Measurements from ENCODE around the gene MYEOV. TPM values are rescaled to one million over a fixed set of nuclear protein-coding genes. Genes with fewer than 3 reads are reported as not detected.

The MYEOV gene
- total RNA-seq (2021), result 182 and 232 TPM in 2 replicates
- Bru-seq, nascent RNA, result percentile 96 among the genes with signal in this experiment
- percentile 99 among the genes with signal in this experiment for BruChase-seq, experiment 1, labeled RNA remaining after a 2-hour chase
- BruChase-seq, experiment 2, labeled RNA remaining after a 6-hour chase, result percentile 97 among the genes with signal in this experiment
- long read RNA-seq, transcript MYEOV-211 (2 exons, 599 nt), result major isoform, 14 of 116 reads
- long read RNA-seq, transcript MYEOV-202 (3 exons, 1,996 nt), result minor isoform, 12 of 116 reads
- long read RNA-seq, transcript MYEOV-201 (3 exons, 2,287 nt), result minor isoform, 5 of 116 reads
- long read RNA-seq, transcript MYEOV-205 (2 exons, 2,468 nt), result minor isoform, 11 of 116 reads
- long read RNA-seq, partial matches to known transcripts, result 25 of 116 reads
- long read RNA-seq, other reads (novel, unspliced or antisense), result 44 of 116 reads

DNA sequence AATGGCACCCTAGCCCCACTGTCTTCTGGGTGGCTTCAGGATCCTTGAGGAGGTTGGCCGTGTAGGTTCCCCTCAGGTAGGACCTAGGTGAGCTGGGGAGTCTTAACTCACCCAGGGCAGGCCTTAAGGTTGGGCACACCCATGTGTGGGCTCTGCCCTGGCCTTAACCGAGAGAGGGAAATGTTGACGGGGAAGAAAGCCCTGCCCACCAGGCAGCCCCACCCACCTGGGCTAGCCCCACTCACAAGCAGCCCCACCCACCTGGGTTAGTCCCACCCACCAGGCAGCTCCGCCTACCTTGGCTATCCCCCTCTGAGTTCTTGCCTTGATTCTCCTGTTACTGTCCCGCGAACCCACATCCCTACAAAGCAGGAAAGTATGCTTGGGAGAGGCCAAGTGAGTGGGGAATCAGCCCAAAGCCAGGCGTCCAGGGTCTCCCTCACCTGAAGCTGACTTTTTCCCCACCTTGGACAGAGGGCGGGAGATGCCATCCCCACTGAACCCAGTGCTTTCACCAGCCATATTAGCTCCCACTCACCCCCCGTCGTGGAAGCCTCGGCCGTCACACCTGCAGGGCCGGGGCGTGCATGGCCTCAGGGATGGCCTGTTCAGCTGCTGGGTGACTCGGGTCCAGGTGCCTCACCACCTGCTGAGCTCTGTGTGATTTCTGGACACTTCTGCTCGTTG, at the start of gene MYEOV:
MYEOV (plus strand) TSS at position 337 of the 687 bp plus-strand sequence. CDS start 1,200 bp downstream, outside the sequence.
- no peak for TF ChIP-seq EZH2 (IDR thresholded peaks at IDR 0.05; ENCODE audit: low read depth)
- TF ChIP-seq, protein P1, sequence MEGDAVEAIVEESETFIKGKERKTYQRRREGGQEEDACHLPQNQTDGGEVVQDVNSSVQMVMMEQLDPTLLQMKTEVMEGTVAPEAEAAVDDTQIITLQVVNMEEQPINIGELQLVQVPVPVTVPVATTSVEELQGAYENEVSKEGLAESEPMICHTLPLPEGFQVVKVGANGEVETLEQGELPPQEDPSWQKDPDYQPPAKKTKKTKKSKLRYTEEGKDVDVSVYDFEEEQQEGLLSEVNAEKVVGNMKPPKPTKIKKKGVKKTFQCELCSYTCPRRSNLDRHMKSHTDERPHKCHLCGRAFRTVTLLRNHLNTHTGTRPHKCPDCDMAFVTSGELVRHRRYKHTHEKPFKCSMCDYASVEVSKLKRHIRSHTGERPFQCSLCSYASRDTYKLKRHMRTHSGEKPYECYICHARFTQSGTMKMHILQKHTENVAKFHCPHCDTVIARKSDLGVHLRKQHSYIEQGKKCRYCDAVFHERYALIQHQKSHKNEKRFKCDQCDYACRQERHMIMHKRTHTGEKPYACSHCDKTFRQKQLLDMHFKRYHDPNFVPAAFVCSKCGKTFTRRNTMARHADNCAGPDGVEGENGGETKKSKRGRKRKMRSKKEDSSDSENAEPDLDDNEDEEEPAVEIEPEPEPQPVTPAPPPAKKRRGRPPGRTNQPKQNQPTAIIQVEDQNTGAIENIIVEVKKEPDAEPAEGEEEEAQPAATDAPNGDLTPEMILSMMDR (conservative IDR thresholded peaks at IDR 0.05), result no peak
- Histone ChIP-seq H3F3A (ENCODE audit: insufficient read depth, low read depth) (peaks cover 71% of the 10 kb centered on the region), H3K79me2 (ENCODE audit: low read depth) (peaks cover 83% of the 10 kb centered on the region), H4K20me1 (ENCODE audit: insufficient read depth) (0 out of 2 replicates have a peak, but pooled peaks cover 7% of the 10 kb centered on the region), H3K36me3 (ENCODE audit: low read depth) (peaks cover 33% of the 10 kb centered on the region), H3K27ac (peak within 1 kb of the TSS; percentile 98), H3K4me3 (peak within 1 kb of the TSS; percentile 97), H2AFZ (no peak within 1 kb of the TSS), H3K4me2 (peak within 1 kb of the TSS; percentile 98), H3K27me3 (ENCODE audit: insufficient read depth, low read depth) (no peaks in the 10 kb centered on the region), H3K9me3 (ENCODE audit: insufficient read depth, low read depth) (no peaks in the 10 kb centered on the region), H3K4me1 (replicated peaks; ENCODE audit: insufficient read depth) (peaks cover 48% of the 10 kb centered on the region), H3K9me2 (ENCODE audit: insufficient read depth) (no peaks in the 10 kb centered on the region)
- CTCF ChIA-PET, result interaction anchor here (0.6 to 1.8 kb wide), 2 partner anchors 162 to 348 kb away, joined by 3 to 11 read pairs; no protein-coding TSS in a partner anchor
- no TSS peak for BruUV-seq (replicated peaks)
- DNase-seq, result peak; percentile 89 to 97
- intact Hi-C loops (cut with micrococcal nuclease; ENCODE audit: unreplicated experiment), result loop anchor here (1.0 to 10.0 kb wide), 4 partner anchors 13 to 381 kb away; partner anchors contain the start of gene LTO1
- POLR2A ChIA-PET (ENCODE audit: unreplicated experiment), result interaction anchor here (0.5 to 1.6 kb wide), 15 partner anchors 10 to 995 kb away, joined by 3 to 16 read pairs (median 5); no protein-coding TSS in a partner anchor

DNA sequence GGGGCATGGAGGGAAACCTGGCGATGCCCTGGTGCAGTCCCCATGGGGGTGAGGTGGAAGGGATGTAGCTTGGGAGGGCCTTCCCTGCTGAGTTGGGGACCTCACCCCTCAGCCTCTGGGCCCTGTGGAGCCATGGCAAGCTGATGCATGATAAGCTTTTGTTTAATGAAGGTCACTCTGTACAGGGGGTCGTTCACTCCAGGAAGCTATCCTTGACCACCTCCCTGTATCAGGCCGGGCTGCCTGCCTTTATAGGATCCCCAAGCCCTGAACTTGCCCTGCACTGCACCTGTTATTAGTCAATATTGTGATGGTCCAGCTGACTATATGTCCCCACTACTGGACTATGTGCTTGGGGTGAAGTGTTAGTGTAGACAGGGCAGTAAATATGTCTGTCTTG, 49.7 kb upstream of the MYEOV start:
- Histone ChIP-seq H3F3A (ENCODE audit: insufficient read depth, low read depth) (no peaks in the 10 kb centered on the region), H3K9me3 (ENCODE audit: insufficient read depth, low read depth) (no peaks in the 10 kb centered on the region), H3K4me3 (no peak overlapping the region), H3K9me2 (ENCODE audit: insufficient read depth) (no peaks in the 10 kb centered on the region), H2AFZ (no peak overlapping the region), H3K36me3 (ENCODE audit: low read depth) (no peaks in the 10 kb centered on the region), H3K27me3 (ENCODE audit: insufficient read depth, low read depth) (no peaks in the 10 kb centered on the region), H3K27ac (no peak overlapping the region), H4K20me1 (ENCODE audit: insufficient read depth) (no peaks in the 10 kb centered on the region), H3K4me1 (replicated peaks; ENCODE audit: insufficient read depth) (no peaks in the 10 kb centered on the region), H3K4me2 (no peak overlapping the region), H3K79me2 (ENCODE audit: low read depth) (no peaks in the 10 kb centered on the region)
- ChIA-PET CTCF (no interaction called here), POLR2A (ENCODE audit: unreplicated experiment) (no interaction called here)
- no peak for DNase-seq
- intact Hi-C loops (cut with micrococcal nuclease; ENCODE audit: unreplicated experiment), result no loop called here
- BruUV-seq (replicated peaks), result no TSS peak
- TF ChIP-seq, protein P1 (conservative IDR thresholded peaks at IDR 0.05), result no peak
- TF ChIP-seq EZH2 (IDR thresholded peaks at IDR 0.05; ENCODE audit: low read depth), result no peak

DNA sequence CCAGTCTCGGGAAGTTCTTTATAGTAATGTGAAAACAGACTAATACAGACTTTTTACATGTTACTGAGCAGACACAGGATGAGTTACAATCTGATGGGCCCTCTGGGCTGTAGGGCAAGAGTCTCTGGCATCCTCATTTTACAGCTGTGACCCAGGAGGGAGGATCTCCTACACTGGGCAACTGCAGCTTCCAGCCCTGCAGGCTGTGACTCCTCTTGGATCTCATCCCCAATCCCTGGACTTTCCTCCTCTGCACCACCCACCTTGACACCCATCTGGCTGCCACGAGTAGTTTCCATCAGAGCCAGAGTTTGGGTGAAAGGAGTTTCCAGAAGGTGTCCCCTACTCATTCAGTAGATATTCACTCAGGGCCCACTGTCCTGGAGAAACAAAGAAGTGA, 48.9 kb upstream of the MYEOV start:
- Histone ChIP-seq H3K27ac (no peak overlapping the region), H3K4me2 (no peak overlapping the region), H3F3A (ENCODE audit: insufficient read depth, low read depth) (no peaks in the 10 kb centered on the region), H2AFZ (no peak overlapping the region), H3K27me3 (ENCODE audit: insufficient read depth, low read depth) (no peaks in the 10 kb centered on the region), H3K4me1 (replicated peaks; ENCODE audit: insufficient read depth) (no peaks in the 10 kb centered on the region), H4K20me1 (ENCODE audit: insufficient read depth) (no peaks in the 10 kb centered on the region), H3K36me3 (ENCODE audit: low read depth) (no peaks in the 10 kb centered on the region), H3K79me2 (ENCODE audit: low read depth) (no peaks in the 10 kb centered on the region), H3K4me3 (no peak overlapping the region), H3K9me3 (ENCODE audit: insufficient read depth, low read depth) (no peaks in the 10 kb centered on the region), H3K9me2 (ENCODE audit: insufficient read depth) (no peaks in the 10 kb centered on the region)
- POLR2A ChIA-PET (ENCODE audit: unreplicated experiment), result no interaction called here
- DNase-seq, result no peak
- CTCF ChIA-PET, result no interaction called here
- intact Hi-C loops (cut with micrococcal nuclease; ENCODE audit: unreplicated experiment), result no loop called here
- no TSS peak for BruUV-seq (replicated peaks)
- no peak for TF ChIP-seq EZH2 (IDR thresholded peaks at IDR 0.05; ENCODE audit: low read depth)
